HepG2 (cell line): ENCODE measurements around the gene UBE2C. TPM values are rescaled to one million over a fixed set of nuclear protein-coding genes. Genes with fewer than 3 reads are reported as not detected.

Source experiments
- JUND ChIP-seq: sonication (generic); formaldehyde crosslinking; IDR thresholded peaks from 2 replicates; pipeline ENCODE4 v1.8.0; 2022; ENCODE audit warnings: mild to moderate bottlenecking, missing genetic modification reagents
- MAFF ChIP-seq: IDR thresholded peaks from 2 replicates; pipeline ENCODE4 v1.6.1; 2011; ENCODE audit warnings: low read depth, low read length, improper control_type of control experiment
- MAX ChIP-seq: IDR thresholded peaks from 2 replicates; pipeline ENCODE4 v1.6.1; 2012; ENCODE audit warnings: inconsistent platforms
- MLLT10 ChIP-seq: sonication (generic); formaldehyde crosslinking; IDR thresholded peaks from 2 replicates; pipeline ENCODE4 v1.4.0; 2020; ENCODE audit warnings: missing genetic modification reagents
- MXD3 ChIP-seq: IDR thresholded peaks from 2 replicates; pipeline ENCODE4 v1.6.1; 2016; ENCODE audit warnings: mild to moderate bottlenecking, missing biosample characterization, missing genetic modification reagents
- MXI1 ChIP-seq: IDR thresholded peaks from 3 replicates; pipeline ENCODE4 v1.6.1; 2012; ENCODE audit warnings: low read depth, low read length, inconsistent platforms, borderline replicate concordance
- NFAT5 ChIP-seq: sonication (generic); formaldehyde crosslinking; IDR thresholded peaks from 2 replicates; pipeline ENCODE4 v1.4.0; 2020; ENCODE audit warnings: missing genetic modification reagents
- NONO ChIP-seq, 2 experiments: fragments of 450-650 bp in 1 of 2; sonication (generic) in 1 of 2; formaldehyde crosslinking in 1 of 2; IDR thresholded peaks in 1 of 2; conservative IDR thresholded peaks in 1 of 2; 2 replicates each; pipeline versions ENCODE4 v1.6.1 to v1.8.0; 2017 to 2022; ENCODE audit warnings: mild to moderate bottlenecking in 1 of 2, missing genetic modification reagents in 1 of 2, moderate library complexity in 1 of 2
- PITX1 ChIP-seq: sonication (generic); formaldehyde crosslinking; IDR thresholded peaks from 2 replicates; pipeline ENCODE4 v1.5.1; 2020; ENCODE audit warnings: mild to moderate bottlenecking, missing genetic modification reagents
- POLR2A ChIP-seq, 2 experiments: IDR thresholded peaks; 2 replicates each; pipeline ENCODE4 v1.6.1; 2011; ENCODE audit warnings: low read depth in 2 of 2, low read length in 2 of 2, mild to moderate bottlenecking in 1 of 2, moderate library complexity in 1 of 2; ENCODE audit not compliant: insufficient read depth in 1 of 2
- RELA ChIP-seq: sonication (generic); formaldehyde crosslinking; IDR thresholded peaks from 2 replicates; pipeline ENCODE4 v1.4.0; 2020; ENCODE audit warnings: missing genetic modification reagents
- REPIN1 ChIP-seq: sonication (generic); formaldehyde crosslinking; IDR thresholded peaks from 2 replicates; pipeline ENCODE4 v1.8.0; 2022; ENCODE audit warnings: missing genetic modification reagents, low read depth, mild to moderate bottlenecking, borderline replicate concordance
- RNF2 ChIP-seq: fragments of 450-650 bp; conservative IDR thresholded peaks from 2 replicates; pipeline ENCODE4 v1.6.1; 2016; ENCODE audit warnings: low read depth
- TFDP2 ChIP-seq: sonication (generic); formaldehyde crosslinking; IDR thresholded peaks from 2 replicates; pipeline ENCODE4 v1.4.0; 2020; ENCODE audit warnings: missing genetic modification reagents
- WIZ ChIP-seq: sonication (generic); formaldehyde crosslinking; IDR thresholded peaks from 2 replicates; pipeline ENCODE4 v1.5.1; 2020; ENCODE audit warnings: mild to moderate bottlenecking, missing genetic modification reagents
- ZBTB43 ChIP-seq: sonication (generic); formaldehyde crosslinking; conservative IDR thresholded peaks from 2 replicates; pipeline ENCODE4 v1.4.0; 2020; ENCODE audit warnings: missing genetic modification reagents
- ZMAT5 ChIP-seq: sonication (generic); formaldehyde crosslinking; IDR thresholded peaks from 2 replicates; pipeline ENCODE4 v1.5.0; 2020; ENCODE audit warnings: mild to moderate bottlenecking, low read depth, missing genetic modification reagents, borderline replicate concordance
- ZNF317 ChIP-seq: sonication (generic); formaldehyde crosslinking; IDR thresholded peaks from 2 replicates; pipeline ENCODE4 v1.5.0; 2020; ENCODE audit warnings: mild to moderate bottlenecking, missing genetic modification reagents
- ZNF773 ChIP-seq: sonication (generic); formaldehyde crosslinking; IDR thresholded peaks from 2 replicates; pipeline ENCODE4 v1.4.0; 2020; ENCODE audit warnings: missing genetic modification reagents, borderline replicate concordance
- ZSCAN30 ChIP-seq: sonication (generic); formaldehyde crosslinking; IDR thresholded peaks from 2 replicates; pipeline ENCODE4 v1.5.0; 2020; ENCODE audit warnings: mild to moderate bottlenecking, missing genetic modification reagents
- polyA plus RNA-seq, 8 experiments: library from polyadenylated mRNA; depleted of rRNA in 3 of 8; stranded (reverse) in 7 of 8; unstranded in 1 of 8; fragments of >200 nt; fragmentation: Illumina TruSeq in 4 of 8; extraction: Trizol in 4 of 8; gene quantifications; 2 replicates each; pipeline versions ENCODE4 v1.2.1 to v1.2.3, GENCODE V29; 2011 to 2016; ENCODE audit warnings: low read depth in 4 of 8, missing spikeins in 1 of 8, mixed read lengths in 1 of 8; ENCODE audit not compliant: insufficient read depth in 1 of 8
- total RNA-seq, 5 experiments: library from RNA; depleted of rRNA; stranded (reverse); fragments of >200 nt; fragmentation: Illumina TruSeq; extraction: Trizol; gene quantifications; 2 replicates each; pipeline ENCODE4 v1.2.3, GENCODE V29; 2016; ENCODE audit warnings: low read depth in 1 of 5

The UBE2C gene
- total and polyA plus RNA-seq, 2 of the 13 experiments (the other 11 are each of a cell fraction or from before 2014, with no cell fraction given), result 100 to 123 TPM

- no peak; the same call in 1 of the 2 replicates for TF ChIP-seq JUND
- no peak for TF ChIP-seq ZSCAN30
- no peak for TF ChIP-seq MAFF
- TF ChIP-seq ZMAT5 (CRISPR knock-in tag), result no peak
- TF ChIP-seq PITX1 (CRISPR knock-in tag), result peak; percentile 26; the same call in 1 of the 2 replicates
- TF ChIP-seq ZNF317 (CRISPR knock-in tag), result peak; percentile 67
- TF ChIP-seq NONO (IDR thresholded peaks at IDR 0.05), result no peak
- TF ChIP-seq NONO (CRISPR knock-in tag; conservative IDR thresholded peaks at IDR 0.05), result no peak
- TF ChIP-seq NFAT5 (CRISPR knock-in tag), result peak; percentile 82; the same call in 1 of the 2 replicates
- peak; percentile 83 to 89; a peak in 3 of 4 replicates for TF ChIP-seq POLR2A (IDR thresholded peaks at IDR 0.05; ENCODE audit: insufficient read depth in 1 of 2, low read depth in 2 of 2, low read length in 2 of 2)
- TF ChIP-seq WIZ (CRISPR knock-in tag), result no peak
- no peak; the same call in 1 of the 2 replicates for TF ChIP-seq TFDP2
- no peak for TF ChIP-seq RNF2
- peak; percentile 84; the same call in 1 of the 2 replicates for TF ChIP-seq ZNF773 (CRISPR knock-in tag)
- no peak for TF ChIP-seq RELA (CRISPR knock-in tag)
- no peak; the same call in none of the 2 replicates for TF ChIP-seq MXD3 (CRISPR knock-in tag)
- no peak for TF ChIP-seq MLLT10 (CRISPR knock-in tag)
- 0 out of 2 replicates have a peak, but pooled peaks have one; percentile 9 for TF ChIP-seq MAX
- no peak; the same call in 1 of the 2 replicates for TF ChIP-seq ZBTB43 (CRISPR knock-in tag)
- TF ChIP-seq MXI1, result no peak; the same call in 2 of the 3 replicates
- peak; percentile 77 for TF ChIP-seq REPIN1 (CRISPR knock-in tag)
Measured at GRCh38 chr20:45833030-45833882, 20.8 kb downstream of the UBE2C start, which contains the start of gene SNX21 (continued).
